IMR-90 (cell line): Measurements from ENCODE around the gene GPR141. TPM values are rescaled to one million over a fixed set of nuclear protein-coding genes. Genes with fewer than 3 reads are reported as not detected.

Experiments
- ATAC-seq: fragments of 200-7000 bp; cut with Tn5 transposase; 2 replicates; pipeline ENCODE4 v1.9.1; 2020; ENCODE audit warnings: low read depth, mild to moderate bottlenecking, moderate library complexity
- BruUV-seq: library from RNA; stranded (reverse); fragments of 400-500 nt; replicated peaks from 2 replicates; lab custom pipeline; 2021; lab: Mats Ljungman, UMichigan
- CTCF ChIA-PET: fragments of 300-600 bp; formaldehyde crosslinking; extraction: SDS; loops from one replicate; lab custom pipeline; 2021; ENCODE audit warnings: antibody characterized with exemption; lab: Yijun Ruan, JAX
- POLR2A ChIA-PET: fragments of 300-600 bp; sonication (Branson Sonifier 250); formaldehyde crosslinking; loops from one replicate; lab custom pipeline; 2022; ENCODE audit warnings: antibody characterized with exemption; ENCODE audit not compliant: unreplicated experiment; lab: Charles Lee
- DNase-seq: peaks from one replicate; pipeline ENCODE4 v3.0.0; 2013
- H2AFZ ChIP-seq: replicated peaks from 2 replicates; pipeline ENCODE3; 2013; ENCODE audit warnings: low read length, mild to moderate bottlenecking; ENCODE audit not compliant: poor library complexity
- H2AK5ac ChIP-seq: 2 replicates; pipeline ENCODE4 v1.6.1; 2013; ENCODE audit warnings: low read depth, low read length, inconsistent platforms
- H2AK9ac ChIP-seq: replicated peaks from 2 replicates; pipeline ENCODE3; 2013; ENCODE audit warnings: mild to moderate bottlenecking, low read depth, low read length, moderate library complexity; ENCODE audit not compliant: poor library complexity
- H2BK120ac ChIP-seq: 2 replicates; pipeline ENCODE4 v1.6.1; 2013; ENCODE audit warnings: low read depth, low read length, inconsistent platforms
- H2BK15ac ChIP-seq: 3 replicates; pipeline ENCODE4 v1.6.1; 2013; ENCODE audit warnings: low read depth, low read length, inconsistent platforms
- H2BK20ac ChIP-seq: 2 replicates; pipeline ENCODE4 v1.6.1; 2013; ENCODE audit warnings: low read depth, mild to moderate bottlenecking, inconsistent platforms, low read length, moderate library complexity
- H2BK5ac ChIP-seq: 2 replicates; pipeline ENCODE4 v1.6.1; 2013; ENCODE audit warnings: mild to moderate bottlenecking, low read depth, low read length, inconsistent platforms; ENCODE audit not compliant: poor library complexity, severe bottlenecking
- H3K14ac ChIP-seq: replicated peaks from 2 replicates; pipeline ENCODE4 v1.6.1; 2013; ENCODE audit warnings: low read depth, low read length, inconsistent platforms
- H3K18ac ChIP-seq: 2 replicates; pipeline ENCODE4 v1.6.1; 2013; ENCODE audit warnings: low read depth, low read length, control low read depth
- H3K23ac ChIP-seq: 2 replicates; pipeline ENCODE4 v1.6.1; 2013; ENCODE audit warnings: low read depth, low read length, inconsistent platforms
- H3K27ac ChIP-seq: 2 replicates; pipeline ENCODE4 v1.5.1; 2013; ENCODE audit warnings: mild to moderate bottlenecking, control low read depth, low read length; ENCODE audit not compliant: insufficient read depth
- H3K27me3 ChIP-seq: 2 replicates; pipeline ENCODE4 v1.6.1; 2013; ENCODE audit warnings: low read length; ENCODE audit not compliant: control insufficient read depth, insufficient read depth
- H3K36me3 ChIP-seq: 2 replicates; pipeline ENCODE4 v1.6.1; 2013; ENCODE audit warnings: low read length, mixed read lengths; ENCODE audit not compliant: control insufficient read depth, insufficient read depth
- H3K4ac ChIP-seq: 2 replicates; pipeline ENCODE4 v1.6.1; 2013; ENCODE audit warnings: low read depth, low read length, inconsistent platforms
- H3K4me1 ChIP-seq: 2 replicates; pipeline ENCODE4 v1.6.1; 2013; ENCODE audit warnings: low read length, mixed read lengths; ENCODE audit not compliant: control insufficient read depth, insufficient read depth
- H3K4me2 ChIP-seq: 2 replicates; pipeline ENCODE4 v1.6.1; 2013; ENCODE audit warnings: low read depth, mild to moderate bottlenecking, control low read depth, low read length, moderate library complexity
- H3K4me3 ChIP-seq: 2 replicates; pipeline ENCODE4 v1.5.1; 2013; ENCODE audit warnings: low read depth, mild to moderate bottlenecking, control low read depth, low read length, moderate library complexity; ENCODE audit not compliant: insufficient read depth
- H3K56ac ChIP-seq: 2 replicates; pipeline ENCODE4 v1.6.1; 2013; ENCODE audit warnings: low read length, inconsistent platforms; ENCODE audit not compliant: insufficient read depth; ENCODE audit errors: extremely low read depth
- H3K79me1 ChIP-seq, 2 experiments: 2 replicates each; pipeline ENCODE4 v1.6.1; 2013; ENCODE audit warnings: low read length in 2 of 2, inconsistent platforms in 1 of 2, low read depth in 1 of 2
- H3K9ac ChIP-seq: 2 replicates; pipeline ENCODE4 v1.6.1; 2013; ENCODE audit warnings: low read depth, low read length, control low read depth
- H3K9me1 ChIP-seq: 2 replicates; pipeline ENCODE4 v1.6.1; 2013; ENCODE audit warnings: low read length, inconsistent platforms; ENCODE audit not compliant: insufficient read depth
- H3K9me3 ChIP-seq: 2 replicates; pipeline ENCODE4 v1.6.1; 2013; ENCODE audit warnings: low read length; ENCODE audit not compliant: control insufficient read depth, insufficient read depth
- H4K20me1 ChIP-seq: 2 replicates; pipeline ENCODE4 v1.6.1; 2013; ENCODE audit warnings: low read length, inconsistent platforms; ENCODE audit not compliant: insufficient read depth
- H4K5ac ChIP-seq: 2 replicates; pipeline ENCODE4 v1.6.1; 2013; ENCODE audit warnings: mild to moderate bottlenecking, low read depth, low read length, control low read depth
- H4K8ac ChIP-seq, 2 experiments: 2 replicates each; pipeline ENCODE4 v1.6.1; 2013; ENCODE audit warnings: low read depth in 2 of 2, low read length in 2 of 2, control low read depth in 1 of 2, inconsistent platforms in 1 of 2
- H4K91ac ChIP-seq: 2 replicates; pipeline ENCODE4 v1.6.1; 2013; ENCODE audit warnings: low read depth, low read length, inconsistent platforms; ENCODE audit not compliant: insufficient read depth
- BHLHE40 ChIP-seq: fragments of 150-350 bp; IDR thresholded peaks from 2 replicates; pipeline ENCODE4 v1.6.1; 2016; ENCODE audit warnings: mild to moderate bottlenecking, low read depth, low read length
- CHD1 ChIP-seq: IDR thresholded peaks from 2 replicates; pipeline ENCODE4 v1.6.1; 2012; ENCODE audit warnings: low read depth, low read length, improper control_type of control experiment
- FOS ChIP-seq: fragments of 150-350 bp; IDR thresholded peaks from 2 replicates; pipeline ENCODE4 v1.6.1; 2016; ENCODE audit warnings: low read depth, low read length
- MAFK ChIP-seq: IDR thresholded peaks from 2 replicates; pipeline ENCODE4 v1.6.1; 2012; ENCODE audit warnings: low read depth, low read length, improper control_type of control experiment
- MXI1 ChIP-seq: IDR thresholded peaks from 2 replicates; pipeline ENCODE4 v1.6.1; 2012; ENCODE audit warnings: low read depth, mild to moderate bottlenecking, low read length, moderate library complexity, borderline replicate concordance
- NFE2L2 ChIP-seq: fragments of 150-350 bp; IDR thresholded peaks from 2 replicates; pipeline ENCODE4 v1.6.1; 2016; ENCODE audit warnings: low read depth, mild to moderate bottlenecking, low read length
- RCOR1 ChIP-seq: IDR thresholded peaks from 2 replicates; pipeline ENCODE4 v1.6.1; 2012; ENCODE audit warnings: mild to moderate bottlenecking, low read length, improper control_type of control experiment; ENCODE audit not compliant: insufficient replicate concordance
- RFX5 ChIP-seq: IDR thresholded peaks from 2 replicates; pipeline ENCODE4 v1.8.0; 2012; ENCODE audit warnings: low read depth, mild to moderate bottlenecking, low read length, moderate library complexity
- WGBS, 2 experiments: methylation state at CpG; one replicate each; pipeline versions ENCODE4 v1.1.5 to v1.1.7; 2013; ENCODE audit warnings: missing lambda C conversion rate in 2 of 2; ENCODE audit not compliant: insufficient read length in 1 of 2; ENCODE audit errors: extremely low coverage in 2 of 2; 5-methylcytosine and 5-hydroxymethylcytosine counted together
- dilution Hi-C: fragments of 300-500 bp; cut with HindIII; formaldehyde crosslinking; loops from one replicate; pipeline ENCODE4 v1.14.3; 2018; ENCODE audit warnings: low sequenced_read_pairs; ENCODE audit not compliant: unreplicated experiment
- in situ Hi-C: fragments of 300-500 bp; cut with MboI; formaldehyde crosslinking; loops from 3 replicates; pipeline ENCODE4 v1.14.3; 2019; ENCODE audit warnings: low sequenced_read_pairs, inconsistent platforms, mixed read lengths
- intact Hi-C: fragments of 100-400 bp; cut with micrococcal nuclease; formaldehyde crosslinking; loops from 2 replicates; pipeline ENCODE4 v1.10.0; 2022
- polyA plus RNA-seq, 3 experiments: library from polyadenylated mRNA; depleted of rRNA; stranded (reverse); fragments of >200 nt; gene quantifications; 2 replicates each; pipeline ENCODE4 v1.2.3, GENCODE V29; 2012; ENCODE audit warnings: low replicate concordance in 1 of 3
- total RNA-seq: library from RNA; depleted of rRNA; stranded (reverse); fragments of >200 nt; gene quantifications from 2 replicates; pipeline ENCODE4 v1.2.3, GENCODE V29; 2012
- TF ChIP-seq, protein P1 (sequence below): conservative IDR thresholded peaks from 2 replicates; pipeline ENCODE4 v1.5.1; 2012; ENCODE audit warnings: mild to moderate bottlenecking, low read depth, low read length, improper control_type of control experiment
- TF ChIP-seq, protein P2 (sequence below): fragments of 150-350 bp; IDR thresholded peaks from 2 replicates; pipeline ENCODE4 v1.6.1; 2016; ENCODE audit warnings: low read depth, mild to moderate bottlenecking, low read length, moderate library complexity, borderline replicate concordance

The GPR141 gene
- total and polyA plus RNA-seq, 2 of the 4 experiments (the other 2 are of a cell fraction) = not detected

DNA sequence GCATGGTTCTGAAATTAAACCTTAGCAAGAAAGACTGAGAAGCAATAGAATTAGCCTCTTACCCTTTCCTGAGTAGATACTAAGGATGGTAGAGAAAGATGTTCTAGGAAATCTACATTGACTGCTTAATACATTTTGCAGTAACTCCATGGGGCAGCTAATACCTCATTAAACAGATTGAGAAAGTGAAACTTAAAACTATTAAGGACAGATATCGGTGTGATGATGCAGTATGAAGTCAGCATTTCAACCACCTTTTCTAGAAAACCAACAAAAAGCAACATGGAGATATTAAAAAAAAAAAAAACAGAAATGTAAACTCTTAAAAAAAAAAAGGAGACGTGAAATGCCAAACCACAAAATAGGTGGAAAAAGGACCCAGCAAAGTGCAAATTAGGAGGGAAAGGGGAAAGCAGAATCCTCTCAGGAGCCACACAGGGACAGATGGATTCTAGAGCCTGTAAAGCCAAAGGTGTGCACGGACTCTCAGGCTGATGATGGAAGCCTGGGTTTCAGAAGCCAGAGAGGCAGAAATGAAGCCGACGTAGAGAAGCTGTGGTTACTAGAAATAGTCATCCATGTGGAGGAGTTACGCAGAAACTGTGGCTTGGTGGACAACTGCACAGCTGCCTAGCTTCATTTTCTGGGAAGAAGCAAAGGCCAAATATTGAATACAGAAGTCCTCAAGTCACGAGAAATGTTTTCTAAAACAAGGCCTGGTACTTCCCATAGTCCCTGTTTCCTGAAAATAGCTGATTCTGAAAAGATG, 38.1 kb upstream of the GPR141 start:
- no peak overlapping the region for H2AFZ ChIP-seq
- H3K4me3 ChIP-seq = no peak overlapping the region
- no peak overlapping the region for H3K14ac ChIP-seq
- no peaks in the 10 kb centered on the region for H4K20me1 ChIP-seq
- H2AK5ac ChIP-seq = no peak overlapping the region
- H2AK9ac ChIP-seq = no peak overlapping the region
- no peaks in the 10 kb centered on the region for H3K9me1 ChIP-seq
- H3K56ac ChIP-seq = no peak overlapping the region
- 67% methylated on average over 3 of the region's 7 CpGs; no CpG with 5 or more reads in 1 of the 2 experiments for WGBS, 2 experiments
- BruUV-seq = no TSS peak
- H3K4me1 ChIP-seq = no peaks in the 10 kb centered on the region
- TF ChIP-seq, protein P1, sequence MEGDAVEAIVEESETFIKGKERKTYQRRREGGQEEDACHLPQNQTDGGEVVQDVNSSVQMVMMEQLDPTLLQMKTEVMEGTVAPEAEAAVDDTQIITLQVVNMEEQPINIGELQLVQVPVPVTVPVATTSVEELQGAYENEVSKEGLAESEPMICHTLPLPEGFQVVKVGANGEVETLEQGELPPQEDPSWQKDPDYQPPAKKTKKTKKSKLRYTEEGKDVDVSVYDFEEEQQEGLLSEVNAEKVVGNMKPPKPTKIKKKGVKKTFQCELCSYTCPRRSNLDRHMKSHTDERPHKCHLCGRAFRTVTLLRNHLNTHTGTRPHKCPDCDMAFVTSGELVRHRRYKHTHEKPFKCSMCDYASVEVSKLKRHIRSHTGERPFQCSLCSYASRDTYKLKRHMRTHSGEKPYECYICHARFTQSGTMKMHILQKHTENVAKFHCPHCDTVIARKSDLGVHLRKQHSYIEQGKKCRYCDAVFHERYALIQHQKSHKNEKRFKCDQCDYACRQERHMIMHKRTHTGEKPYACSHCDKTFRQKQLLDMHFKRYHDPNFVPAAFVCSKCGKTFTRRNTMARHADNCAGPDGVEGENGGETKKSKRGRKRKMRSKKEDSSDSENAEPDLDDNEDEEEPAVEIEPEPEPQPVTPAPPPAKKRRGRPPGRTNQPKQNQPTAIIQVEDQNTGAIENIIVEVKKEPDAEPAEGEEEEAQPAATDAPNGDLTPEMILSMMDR = no peak
- TF ChIP-seq, protein P2, sequence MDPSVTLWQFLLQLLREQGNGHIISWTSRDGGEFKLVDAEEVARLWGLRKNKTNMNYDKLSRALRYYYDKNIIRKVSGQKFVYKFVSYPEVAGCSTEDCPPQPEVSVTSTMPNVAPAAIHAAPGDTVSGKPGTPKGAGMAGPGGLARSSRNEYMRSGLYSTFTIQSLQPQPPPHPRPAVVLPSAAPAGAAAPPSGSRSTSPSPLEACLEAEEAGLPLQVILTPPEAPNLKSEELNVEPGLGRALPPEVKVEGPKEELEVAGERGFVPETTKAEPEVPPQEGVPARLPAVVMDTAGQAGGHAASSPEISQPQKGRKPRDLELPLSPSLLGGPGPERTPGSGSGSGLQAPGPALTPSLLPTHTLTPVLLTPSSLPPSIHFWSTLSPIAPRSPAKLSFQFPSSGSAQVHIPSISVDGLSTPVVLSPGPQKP = no peak
- TF ChIP-seq BHLHE40 = no peak
- no peak for TF ChIP-seq FOS
- no peak for TF ChIP-seq CHD1
- TF ChIP-seq RCOR1 = no peak
- no peak for TF ChIP-seq MXI1
- no peak for TF ChIP-seq MAFK
- no peak for TF ChIP-seq RFX5
- TF ChIP-seq NFE2L2 = no peak
- no peak overlapping the region for H2BK120ac ChIP-seq
- no peak overlapping the region for H4K91ac ChIP-seq
- H3K18ac ChIP-seq = no peak overlapping the region
- dilution Hi-C loops (no loop called here), in situ Hi-C loops (no loop called here), intact Hi-C loops (no loop called here)
- ATAC-seq = no peak
- no peaks in the 10 kb centered on the region for H3K36me3 ChIP-seq
- H3K9me3 ChIP-seq = peaks cover 19% of the 10 kb centered on the region
- H4K5ac ChIP-seq = no peak overlapping the region
- no peak overlapping the region for H3K23ac ChIP-seq
- no peak overlapping the region for H2BK20ac ChIP-seq
- H2BK5ac ChIP-seq = no peak overlapping the region
- no peaks in the 10 kb centered on the region for H3K79me1 ChIP-seq
- no peak overlapping the region for H3K4ac ChIP-seq
- H3K4me2 ChIP-seq = no peak overlapping the region
- H3K27ac ChIP-seq = no peak overlapping the region
- no peaks in the 10 kb centered on the region for H3K27me3 ChIP-seq
- DNase-seq = no peak
- ChIA-PET CTCF (no interaction called here), POLR2A (no interaction called here)
- H2BK15ac ChIP-seq = no peak overlapping the region
- no peak overlapping the region for H3K9ac ChIP-seq
- H4K8ac ChIP-seq = no peak overlapping the region
